Gastroesophageal sphincter (tissue), 4 donors: ENCODE results near the gene PNCK. TPM values are rescaled to one million over a fixed set of nuclear protein-coding genes. Genes with fewer than 3 reads are reported as not detected.
A peak's percentile ranks its signal among the peaks of the same experiment; 100 is the strongest.
"Not testable (repeated sequence)": the region's sequence is repeated elsewhere in the genome, so short reads cannot be mapped to it uniquely, and the experiment has no call there.

Experiments
- ATAC-seq: fragments of 150-250 bp; one replicate; pipeline ENCODE4 v1.9.1; 2016; ENCODE audit warnings: mild to moderate bottlenecking, moderate library complexity
- H3K27ac ChIP-seq, 4 donors: fragments of 200-600 bp; sonication (generic) in 3 of 4; 1 replicate in 3 of 4; 2 replicates in 1 of 4; pipeline ENCODE4 v1.5.1; 2016 to 2019
- H3K27me3 ChIP-seq: fragments of 200-600 bp; sonication (generic); one replicate; pipeline ENCODE4 v1.5.1; 2019
- H3K36me3 ChIP-seq, 2 donors: fragments of 200-600 bp; sonication (generic); one replicate each; pipeline ENCODE4 v1.5.1; 2019; ENCODE audit warnings: control low read depth in 1 of 2
- H3K4me1 ChIP-seq, 3 donors: fragments of 200-600 bp; sonication (generic); 1 replicate in 2 of 3; 2 replicates in 1 of 3; pipeline ENCODE4 v1.5.1; 2016 to 2019; ENCODE audit warnings: control low read depth in 2 of 3
- H3K4me3 ChIP-seq, 2 donors: fragments of 200-600 bp; sonication (generic); one replicate each; pipeline ENCODE4 v1.5.1; 2019; ENCODE audit warnings: mild to moderate bottlenecking in 1 of 2, moderate library complexity in 1 of 2
- H3K9me3 ChIP-seq, 3 donors: fragments of 200-600 bp; sonication (generic); one replicate each; pipeline ENCODE4 v1.5.1; 2017 to 2019; ENCODE audit warnings: control low read depth in 2 of 3
- EP300 ChIP-seq: sonication (generic); formaldehyde crosslinking; IDR thresholded peaks from one replicate; pipeline ENCODE4 v1.6.1; 2017; ENCODE audit warnings: antibody characterized with exemption, mild to moderate bottlenecking
- POLR2A ChIP-seq, 2 donors: fragments of 450-650 bp; IDR thresholded peaks; one replicate each; pipeline ENCODE4 v1.6.1; 2017; ENCODE audit warnings: antibody characterized with exemption in 2 of 2, mild to moderate bottlenecking in 2 of 2, moderate library complexity in 1 of 2
- POLR2AphosphoS5 ChIP-seq: sonication (generic); formaldehyde crosslinking; IDR thresholded peaks from one replicate; pipeline ENCODE4 v1.6.1; 2017; ENCODE audit warnings: antibody characterized with exemption
- WGBS, 2 donors: methylation state at CpG; one replicate each; pipeline ENCODE4 v1.1.5; 2018; ENCODE audit warnings: low coverage in 1 of 2; 5-methylcytosine and 5-hydroxymethylcytosine counted together
- total RNA-seq, 4 donors: library from RNA; depleted of rRNA; stranded (reverse); fragments of >200 nt; gene quantifications; one replicate each; pipeline ENCODE4 v1.1.0, GENCODE V29; 2016
- TF ChIP-seq, protein P1 (sequence below), 4 experiments: fragments of 200-600 bp in 2 of 4; fragments of 450-650 bp in 2 of 4; sonication (generic) in 1 of 4; IDR thresholded peaks; one replicate each; pipeline ENCODE4 v1.5.1; 2017 to 2019; ENCODE audit warnings: antibody characterized with exemption in 4 of 4, mild to moderate bottlenecking in 2 of 4, moderate library complexity in 2 of 4

PNCK gene
- total RNA-seq, 4 donors from 2014 or later, result 14.4 to 55.9 (median 30.1) TPM

DNA sequence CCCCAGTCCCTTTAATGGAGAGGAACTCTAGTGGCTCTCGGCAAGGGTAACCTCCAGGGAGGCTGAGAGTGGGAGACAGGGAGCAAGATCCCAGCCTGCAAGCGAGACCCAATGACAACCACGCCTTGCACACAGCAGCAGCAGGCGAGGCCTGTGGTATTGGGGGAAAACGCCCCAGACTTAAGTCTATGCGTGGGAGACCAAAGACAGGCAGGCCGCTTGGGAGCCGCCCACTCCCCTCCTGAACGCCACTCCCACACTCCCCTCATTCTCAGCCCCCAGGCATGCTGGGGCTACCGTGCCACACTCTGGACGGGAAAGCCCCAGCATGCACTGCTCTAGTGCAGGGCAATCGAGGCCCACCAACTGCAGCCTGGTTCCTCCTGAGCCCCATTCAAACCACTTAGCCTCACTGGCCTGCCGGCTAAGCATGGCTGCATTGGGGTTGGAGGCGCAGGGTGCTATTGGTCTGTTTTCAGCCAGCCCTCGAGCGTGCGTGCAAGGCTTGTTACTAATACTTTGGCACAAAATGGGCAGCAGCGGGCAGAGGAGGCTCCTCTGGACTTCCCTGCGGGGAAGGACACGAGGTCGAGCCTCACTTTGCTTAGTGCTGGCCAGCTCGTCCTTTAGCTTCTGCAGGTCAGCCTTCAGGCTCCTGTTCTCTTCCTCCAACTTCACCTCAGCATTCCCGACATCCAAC, 28.9 kb upstream of the PNCK start:
- H3K27ac ChIP-seq, result peak overlapping the region in 3 of 4 donors; percentile 65 to 68 (median 68)
- H3K9me3 ChIP-seq, result no peaks in the 10 kb centered on the region
- ATAC-seq, result no peak
- 65% methylated on average over 2 of the region's 23 CpGs; no CpG with 5 or more reads in 1 of the 2 donors for WGBS, 2 donors
- H3K4me3 ChIP-seq, result no peak overlapping the region
- TF ChIP-seq EP300, result no peak
- no peak for TF ChIP-seq POLR2AphosphoS5
- TF ChIP-seq, protein P1, sequence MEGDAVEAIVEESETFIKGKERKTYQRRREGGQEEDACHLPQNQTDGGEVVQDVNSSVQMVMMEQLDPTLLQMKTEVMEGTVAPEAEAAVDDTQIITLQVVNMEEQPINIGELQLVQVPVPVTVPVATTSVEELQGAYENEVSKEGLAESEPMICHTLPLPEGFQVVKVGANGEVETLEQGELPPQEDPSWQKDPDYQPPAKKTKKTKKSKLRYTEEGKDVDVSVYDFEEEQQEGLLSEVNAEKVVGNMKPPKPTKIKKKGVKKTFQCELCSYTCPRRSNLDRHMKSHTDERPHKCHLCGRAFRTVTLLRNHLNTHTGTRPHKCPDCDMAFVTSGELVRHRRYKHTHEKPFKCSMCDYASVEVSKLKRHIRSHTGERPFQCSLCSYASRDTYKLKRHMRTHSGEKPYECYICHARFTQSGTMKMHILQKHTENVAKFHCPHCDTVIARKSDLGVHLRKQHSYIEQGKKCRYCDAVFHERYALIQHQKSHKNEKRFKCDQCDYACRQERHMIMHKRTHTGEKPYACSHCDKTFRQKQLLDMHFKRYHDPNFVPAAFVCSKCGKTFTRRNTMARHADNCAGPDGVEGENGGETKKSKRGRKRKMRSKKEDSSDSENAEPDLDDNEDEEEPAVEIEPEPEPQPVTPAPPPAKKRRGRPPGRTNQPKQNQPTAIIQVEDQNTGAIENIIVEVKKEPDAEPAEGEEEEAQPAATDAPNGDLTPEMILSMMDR (IDR thresholded peaks at IDR 0.05), result no peak
- no peak for TF ChIP-seq POLR2A (IDR thresholded peaks at IDR 0.05)
- H3K27me3 ChIP-seq, result no peaks in the 10 kb centered on the region
- peaks cover 0 to 61% (median 3%) of the 10 kb centered on the region in 3 donors for H3K4me1 ChIP-seq
- peaks cover 0 to 42% of the 10 kb centered on the region in 2 donors for H3K36me3 ChIP-seq

DNA sequence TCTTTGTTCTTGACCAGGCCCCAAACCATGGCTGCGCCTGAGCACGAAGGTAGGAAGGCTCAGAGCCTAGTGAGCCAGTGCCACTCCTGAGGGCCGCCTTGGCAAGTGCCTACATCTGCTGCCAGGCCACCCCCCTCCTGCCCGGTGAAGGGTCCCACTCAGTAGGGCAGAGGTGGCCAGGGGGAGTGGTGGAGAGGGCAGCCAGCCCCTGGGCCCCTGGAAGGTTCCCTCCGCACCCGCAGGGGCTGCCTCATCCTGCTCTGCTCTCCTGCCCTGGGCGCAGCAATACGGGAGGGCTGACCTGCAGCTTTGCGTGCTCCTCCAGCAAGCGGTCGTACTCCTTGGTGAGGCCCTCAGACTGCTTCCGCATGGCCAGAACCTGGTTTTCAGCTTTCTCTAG, 28.1 kb upstream of the PNCK start:
- no peaks in the 10 kb centered on the region for H3K9me3 ChIP-seq
- H3K4me1 ChIP-seq, result peaks cover 0 to 61% (median 3%) of the 10 kb centered on the region in 3 donors
- peak overlapping the region in 1 of 4 donors; percentile 65 for H3K27ac ChIP-seq
- H3K36me3 ChIP-seq, result peaks cover 0 to 50% of the 10 kb centered on the region in 2 donors
- TF ChIP-seq POLR2A (IDR thresholded peaks at IDR 0.05) (no peak), EP300 (no peak), POLR2AphosphoS5 (no peak)
- TF ChIP-seq, protein P1 (IDR thresholded peaks at IDR 0.05), result no peak
- no peaks in the 10 kb centered on the region for H3K27me3 ChIP-seq
- no peak overlapping the region for H3K4me3 ChIP-seq
- no CpG with 5 or more reads among the region's 12 CpGs for WGBS, 2 donors
- ATAC-seq, result no peak

DNA sequence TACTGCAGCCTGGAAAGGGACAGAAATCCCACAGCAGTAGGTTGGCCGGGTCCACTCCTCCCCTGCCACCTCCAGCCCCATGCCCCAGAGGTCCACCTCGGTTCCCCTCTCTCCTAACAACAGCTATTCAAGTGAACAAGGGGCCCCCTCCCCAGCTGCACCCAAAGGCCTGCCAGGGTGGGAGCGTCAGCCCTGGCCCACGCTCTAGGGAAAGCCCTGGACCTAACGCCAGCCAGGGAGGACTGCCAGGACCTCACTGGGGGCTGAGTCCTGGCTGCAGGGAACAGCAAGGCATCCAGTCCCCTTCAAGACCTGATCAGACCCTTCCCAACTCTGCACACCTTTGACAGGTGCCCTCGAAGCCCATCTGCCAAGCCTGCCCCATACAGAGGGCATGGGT, 27.4 kb upstream of the PNCK start:
- no peak for TF ChIP-seq EP300
- TF ChIP-seq POLR2A (IDR thresholded peaks at IDR 0.05), result no peak
- no peak for TF ChIP-seq POLR2AphosphoS5
- TF ChIP-seq, protein P1 (IDR thresholded peaks at IDR 0.05), result no peak
- Histone ChIP-seq H3K27ac (peak overlapping the region in 2 of 4 donors; percentile 55 to 65), H3K36me3 (peaks cover 0 to 57% of the 10 kb centered on the region in 2 donors), H3K4me3 (no peak overlapping the region), H3K9me3 (no peaks in the 10 kb centered on the region), H3K4me1 (peaks cover 0 to 60% (median 3%) of the 10 kb centered on the region in 3 donors), H3K27me3 (no peaks in the 10 kb centered on the region)
- WGBS, 2 donors, result no CpG with 5 or more reads among the region's 6 CpGs
- ATAC-seq, result no peak

DNA sequence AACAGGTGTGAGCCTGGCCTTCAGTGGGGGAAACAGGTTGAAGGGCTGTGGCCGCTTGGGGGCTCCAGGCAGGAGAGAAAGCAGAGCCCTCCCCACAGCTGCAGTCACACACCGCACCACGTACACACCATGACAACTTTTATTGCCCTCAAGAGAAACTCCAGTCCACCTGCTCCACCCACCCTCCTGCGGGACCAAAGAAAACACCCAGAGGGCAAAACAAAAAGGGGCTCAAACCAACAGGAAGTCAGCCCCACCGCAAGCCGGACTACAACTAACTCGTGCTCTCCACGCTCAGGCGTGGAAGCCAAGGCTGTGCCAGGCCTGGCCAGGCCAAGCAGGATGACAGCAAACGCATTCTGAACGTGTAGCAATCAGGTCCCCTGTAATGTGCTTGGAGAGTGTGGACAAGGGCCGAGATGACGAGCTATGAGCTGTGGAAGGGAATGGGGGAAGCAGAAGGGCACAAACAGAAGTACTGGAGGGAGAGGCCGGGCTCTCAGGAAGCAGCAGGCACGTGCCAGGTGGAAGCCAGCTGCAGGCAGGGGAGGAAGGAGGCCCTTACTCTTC, 26.8 kb upstream of the PNCK start:
- H3K36me3 ChIP-seq, result peaks cover 0 to 62% of the 10 kb centered on the region in 2 donors
- peaks cover 0 to 55% (median 3%) of the 10 kb centered on the region in 3 donors for H3K4me1 ChIP-seq
- no peaks in the 10 kb centered on the region for H3K27me3 ChIP-seq
- WGBS, 2 donors, result 73% methylated on average over 6 of the region's 15 CpGs; no CpG with 5 or more reads in 1 of the 2 donors
- TF ChIP-seq EP300 (no peak), POLR2A (IDR thresholded peaks at IDR 0.05) (no peak), POLR2AphosphoS5 (no peak)
- TF ChIP-seq, protein P1 (IDR thresholded peaks at IDR 0.05), result no peak
- H3K27ac ChIP-seq, result peak overlapping the region in 3 of 4 donors; percentile 52 to 55 (median 54)
- H3K9me3 ChIP-seq, result no peaks in the 10 kb centered on the region
- H3K4me3 ChIP-seq, result no peak overlapping the region
- ATAC-seq, result no peak

DNA sequence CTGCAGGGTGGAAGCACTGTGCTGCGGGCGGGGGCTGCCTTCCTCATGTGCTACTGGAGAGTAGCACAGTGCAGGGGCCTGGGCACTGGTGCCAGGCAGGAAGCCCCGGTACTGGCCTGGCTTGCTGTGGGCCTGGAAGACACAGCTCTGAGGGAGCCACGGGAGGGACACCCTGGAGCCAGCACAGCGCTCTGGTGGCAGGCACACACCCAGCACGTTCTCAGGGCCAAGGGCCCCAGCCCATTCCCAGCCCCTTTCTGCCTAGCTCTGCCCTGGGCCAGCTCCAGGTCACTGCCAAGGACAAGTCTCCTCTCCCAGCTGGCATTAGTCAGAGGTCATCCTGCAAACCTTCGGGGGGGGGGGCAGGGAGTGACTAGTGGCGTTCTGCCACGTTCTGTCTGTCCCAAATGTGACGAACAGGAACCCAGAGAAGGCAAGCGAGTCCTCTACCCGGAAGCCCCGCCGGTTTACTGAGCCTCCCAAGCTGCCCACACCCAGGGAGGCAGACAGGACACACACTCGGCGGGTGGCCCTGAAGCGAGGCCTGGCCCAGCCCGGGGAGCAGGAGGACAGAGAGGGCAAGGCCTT, 26.3 kb upstream of the PNCK start:
- H3K27me3 ChIP-seq, H3K4me3 ChIP-seq, H3K9me3 ChIP-seq: not testable (repeated sequence)
- Histone ChIP-seq H3K36me3 (peaks cover 0 to 68% of the 10 kb centered on the region in 2 donors), H3K27ac (peak overlapping the region in 3 of 4 donors; percentile 52 to 55 (median 54)), H3K4me1 (peaks cover 0 to 49% (median 3%) of the 10 kb centered on the region in 3 donors)
- peak; percentile 16 for ATAC-seq
- WGBS, 2 donors, result no CpG with 5 or more reads among the region's 18 CpGs

DNA sequence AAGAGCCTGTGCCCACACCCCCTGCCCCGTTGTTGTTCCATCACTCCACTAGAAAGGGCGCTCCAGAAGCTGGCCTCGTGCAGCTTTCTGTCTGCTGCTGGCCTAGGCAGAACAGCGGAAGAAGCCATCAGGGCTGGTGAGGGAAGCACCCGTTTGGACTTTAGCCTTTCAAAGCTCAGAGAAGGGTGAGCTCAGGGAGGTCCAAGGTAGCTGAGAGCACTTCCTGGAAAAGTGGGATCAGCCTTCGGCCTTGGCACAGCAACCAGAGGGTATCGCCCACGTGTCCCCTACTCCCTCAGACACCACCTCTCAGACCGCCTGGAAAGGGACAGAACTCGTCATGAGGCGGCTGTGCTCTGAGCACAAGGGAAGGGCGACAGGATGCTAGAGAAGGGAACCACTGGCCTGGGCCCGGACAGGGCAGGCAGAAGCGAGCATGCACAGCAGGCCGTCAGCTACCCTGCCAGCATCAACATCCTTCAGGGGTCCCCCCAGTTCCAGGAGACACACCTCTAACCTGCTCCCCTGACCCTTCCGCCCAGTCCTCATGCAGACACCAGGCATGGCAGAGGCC, 25.7 kb upstream of the PNCK start:
- Histone ChIP-seq H3K36me3 (peaks cover 0 to 73% of the 10 kb centered on the region in 2 donors), H3K4me1 (peaks cover 0 to 43% (median 3%) of the 10 kb centered on the region in 3 donors), H3K27ac (peak overlapping the region in 3 of 4 donors; percentile 17 to 55 (median 54))
- H3K27me3 ChIP-seq, H3K9me3 ChIP-seq, H3K4me3 ChIP-seq, ATAC-seq: not testable (repeated sequence)
- no CpG with 5 or more reads among the region's 16 CpGs for WGBS, 2 donors
